WTC11 (cell line): ENCODE results near the gene BDH2. TPM values are rescaled to one million over a fixed set of nuclear protein-coding genes. Genes with fewer than 3 reads are reported as not detected.

ENCODE experiments used
- ATAC-seq: fragments of 200-7000 bp; cut with Tn5 transposase; 2 replicates; pipeline ENCODE4 v1.10.0; 2021; ENCODE audit warnings: mild to moderate bottlenecking, moderate library complexity
- CTCF ChIA-PET: fragments of 300-600 bp; sonication (Branson Sonifier 250); formaldehyde crosslinking; loops from one replicate; lab custom pipeline; 2021; ENCODE audit warnings: antibody characterized with exemption; lab: Charles Lee
- POLR2A ChIA-PET: fragments of 350-600 bp; sonication (Branson Sonifier 250); formaldehyde crosslinking; loops from one replicate; lab custom pipeline; 2021; ENCODE audit warnings: antibody characterized with exemption; lab: Charles Lee
- DNase-seq: peaks from one replicate; pipeline ENCODE4 v3.0.0; 2021; ENCODE audit warnings: low spot score
- H3K27ac Mint-ChIP-seq: 2 replicates; pipeline ENCODE4 v1.8.0; 2021; ENCODE audit warnings: mixed read lengths
- H3K27me3 Mint-ChIP-seq: 2 replicates; pipeline ENCODE4 v1.8.0; 2021; ENCODE audit warnings: low read depth, mild to moderate bottlenecking, moderate library complexity, mixed read lengths
- H3K36me3 Mint-ChIP-seq: 2 replicates; pipeline ENCODE4 v1.8.0; 2021; ENCODE audit warnings: mixed read lengths
- H3K4me1 Mint-ChIP-seq: 2 replicates; pipeline ENCODE4 v1.8.0; 2022; ENCODE audit warnings: mixed read lengths
- H3K4me3 Mint-ChIP-seq: 2 replicates; pipeline ENCODE4 v1.8.0; 2021; ENCODE audit warnings: mild to moderate bottlenecking, moderate library complexity, mixed read lengths
- H3K9me3 Mint-ChIP-seq: 2 replicates; pipeline ENCODE4 v1.8.0; 2021; ENCODE audit warnings: mixed read lengths
- ATF1 ChIP-seq: sonication (generic); formaldehyde crosslinking; IDR thresholded peaks from 2 replicates; pipeline ENCODE4 v1.8.1; 2023; ENCODE audit warnings: mild to moderate bottlenecking, moderate library complexity, missing genetic modification reagents
- CREM ChIP-seq: sonication (generic); formaldehyde crosslinking; IDR thresholded peaks from 2 replicates; pipeline ENCODE4 v1.8.1; 2022; ENCODE audit warnings: mild to moderate bottlenecking, missing genetic modification reagents, moderate library complexity
- FOXJ3 ChIP-seq: sonication (generic); formaldehyde crosslinking; IDR thresholded peaks from 2 replicates; pipeline ENCODE4 v1.9.0; 2021; ENCODE audit warnings: missing genetic modification reagents, mild to moderate bottlenecking, borderline replicate concordance
- KAT7 ChIP-seq: sonication (generic); formaldehyde crosslinking; IDR thresholded peaks from 2 replicates; pipeline ENCODE4 v1.8.1; 2023; ENCODE audit warnings: missing genetic modification reagents, mild to moderate bottlenecking, borderline replicate concordance
- NFATC4 ChIP-seq: fragments of 250-450 bp; sonication (Bioruptor Pico); IDR thresholded peaks from 2 replicates; pipeline ENCODE4 v1.9.0; 2021; ENCODE audit warnings: mild to moderate bottlenecking
- NFE2L1 ChIP-seq: sonication (generic); formaldehyde crosslinking; IDR thresholded peaks from 2 replicates; pipeline ENCODE4 v1.8.1; 2023; ENCODE audit warnings: missing genetic modification reagents
- TEAD4 ChIP-seq: sonication (generic); formaldehyde crosslinking; IDR thresholded peaks from 2 replicates; pipeline ENCODE4 v1.8.0; 2022; ENCODE audit warnings: mild to moderate bottlenecking, missing genetic modification reagents
- ZBTB21 ChIP-seq: sonication (generic); formaldehyde crosslinking; IDR thresholded peaks from 2 replicates; pipeline ENCODE4 v1.8.1; 2023; ENCODE audit warnings: mild to moderate bottlenecking, missing genetic modification reagents, borderline replicate concordance
- ZNF219 ChIP-seq: sonication (generic); formaldehyde crosslinking; IDR thresholded peaks from 2 replicates; pipeline ENCODE4 v1.8.0; 2023; ENCODE audit warnings: missing genetic modification reagents, mild to moderate bottlenecking, borderline replicate concordance
- total RNA-seq: library from RNA; stranded (reverse); gene quantifications from 3 replicates; pipeline ENCODE4 v1.2.3, GENCODE V29; 2021
- TF ChIP-seq, protein P1 (sequence below): sonication (generic); formaldehyde crosslinking; IDR thresholded peaks from 2 replicates; pipeline ENCODE4 v1.8.0; 2022; ENCODE audit warnings: missing genetic modification reagents
- TF ChIP-seq, protein P2 (sequence below): sonication (generic); formaldehyde crosslinking; conservative IDR thresholded peaks from 2 replicates; pipeline ENCODE4 v1.8.1; 2023; ENCODE audit warnings: mild to moderate bottlenecking, low read depth, missing genetic modification reagents, moderate library complexity
- TF ChIP-seq, protein P3 (sequence below): fragments of 200-600 bp; IDR thresholded peaks from 2 replicates; pipeline ENCODE4 v1.8.0; 2022; ENCODE audit warnings: antibody characterized with exemption
- TF ChIP-seq, protein P4 (sequence below): sonication (generic); formaldehyde crosslinking; IDR thresholded peaks from 2 replicates; pipeline ENCODE4 v1.8.1; 2022; ENCODE audit warnings: missing genetic modification reagents, borderline replicate concordance
- TF ChIP-seq, protein P5 (sequence below): sonication (generic); formaldehyde crosslinking; IDR thresholded peaks from 2 replicates; pipeline ENCODE4 v1.8.1; 2023; ENCODE audit warnings: mild to moderate bottlenecking, missing genetic modification reagents, borderline replicate concordance
- TF ChIP-seq, protein P6 (sequence below): sonication (generic); formaldehyde crosslinking; IDR thresholded peaks from 2 replicates; pipeline ENCODE4 v1.8.0; 2023; ENCODE audit warnings: missing genetic modification reagents

Gene BDH2
- total RNA-seq, 1 experiment from 2014 or later: 39.6 TPM

DNA sequence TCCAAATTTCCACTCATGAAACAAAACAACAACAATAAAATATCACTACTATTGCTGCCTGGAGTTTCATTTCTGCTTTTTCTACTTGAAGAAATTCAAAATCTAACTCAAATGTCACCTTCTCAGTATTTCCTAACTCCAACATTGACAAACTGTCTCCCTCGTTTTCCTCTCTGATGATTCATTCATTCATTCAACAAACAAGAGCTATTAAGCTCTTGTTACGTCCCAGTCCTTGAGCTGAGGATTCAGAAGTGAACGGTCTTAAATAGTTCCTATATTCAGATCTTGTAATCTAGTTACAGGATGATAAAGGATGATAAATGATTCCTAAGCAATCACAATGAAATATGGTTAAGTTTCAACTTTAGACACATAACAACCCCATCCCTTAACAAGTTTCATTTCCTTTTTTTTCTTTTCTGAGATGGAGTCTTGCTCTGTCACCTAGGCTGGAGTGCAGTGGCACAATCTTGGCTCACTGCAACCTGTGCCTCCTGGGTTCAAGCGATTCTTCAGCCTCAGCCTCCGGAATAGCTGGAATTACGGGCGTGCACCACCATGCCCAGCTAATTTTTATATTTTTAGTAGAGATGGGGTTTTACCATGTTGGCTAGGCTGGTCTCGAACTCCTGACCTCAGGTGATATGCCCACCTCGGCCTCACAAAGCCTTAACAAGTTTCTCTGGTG, 24.7 kb downstream of the BDH2 start:
- Mint-ChIP-seq H3K27me3 (peaks cover 41% of the 10 kb centered on the region), H3K27ac (no peak overlapping the region), H3K4me1 (peaks cover 21% of the 10 kb centered on the region), H3K4me3 (no peak overlapping the region), H3K36me3 (no peaks in the 10 kb centered on the region), H3K9me3 (no peaks in the 10 kb centered on the region)
- POLR2A ChIA-PET: no interaction called here
- ATAC-seq (no peak), DNase-seq (no peak)
- TF ChIP-seq, protein P1, sequence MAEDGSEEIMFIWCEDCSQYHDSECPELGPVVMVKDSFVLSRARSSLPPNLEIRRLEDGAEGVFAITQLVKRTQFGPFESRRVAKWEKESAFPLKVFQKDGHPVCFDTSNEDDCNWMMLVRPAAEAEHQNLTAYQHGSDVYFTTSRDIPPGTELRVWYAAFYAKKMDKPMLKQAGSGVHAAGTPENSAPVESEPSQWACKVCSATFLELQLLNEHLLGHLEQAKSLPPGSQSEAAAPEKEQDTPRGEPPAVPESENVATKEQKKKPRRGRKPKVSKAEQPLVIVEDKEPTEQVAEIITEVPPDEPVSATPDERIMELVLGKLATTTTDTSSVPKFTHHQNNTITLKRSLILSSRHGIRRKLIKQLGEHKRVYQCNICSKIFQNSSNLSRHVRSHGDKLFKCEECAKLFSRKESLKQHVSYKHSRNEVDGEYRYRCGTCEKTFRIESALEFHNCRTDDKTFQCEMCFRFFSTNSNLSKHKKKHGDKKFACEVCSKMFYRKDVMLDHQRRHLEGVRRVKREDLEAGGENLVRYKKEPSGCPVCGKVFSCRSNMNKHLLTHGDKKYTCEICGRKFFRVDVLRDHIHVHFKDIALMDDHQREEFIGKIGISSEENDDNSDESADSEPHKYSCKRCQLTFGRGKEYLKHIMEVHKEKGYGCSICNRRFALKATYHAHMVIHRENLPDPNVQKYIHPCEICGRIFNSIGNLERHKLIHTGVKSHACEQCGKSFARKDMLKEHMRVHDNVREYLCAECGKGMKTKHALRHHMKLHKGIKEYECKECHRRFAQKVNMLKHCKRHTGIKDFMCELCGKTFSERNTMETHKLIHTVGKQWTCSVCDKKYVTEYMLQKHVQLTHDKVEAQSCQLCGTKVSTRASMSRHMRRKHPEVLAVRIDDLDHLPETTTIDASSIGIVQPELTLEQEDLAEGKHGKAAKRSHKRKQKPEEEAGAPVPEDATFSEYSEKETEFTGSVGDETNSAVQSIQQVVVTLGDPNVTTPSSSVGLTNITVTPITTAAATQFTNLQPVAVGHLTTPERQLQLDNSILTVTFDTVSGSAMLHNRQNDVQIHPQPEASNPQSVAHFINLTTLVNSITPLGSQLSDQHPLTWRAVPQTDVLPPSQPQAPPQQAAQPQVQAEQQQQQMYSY (CRISPR knock-in tag): no peak
- TF ChIP-seq ZNF219 (CRISPR knock-in tag) (no peak), CREM (CRISPR knock-in tag) (no peak), KAT7 (no peak), NFE2L1 (no peak), FOXJ3 (no peak), ATF1 (CRISPR knock-in tag) (no peak), TEAD4 (no peak), ZBTB21 (CRISPR knock-in tag) (no peak), NFATC4 (no peak)
- TF ChIP-seq, protein P2, sequence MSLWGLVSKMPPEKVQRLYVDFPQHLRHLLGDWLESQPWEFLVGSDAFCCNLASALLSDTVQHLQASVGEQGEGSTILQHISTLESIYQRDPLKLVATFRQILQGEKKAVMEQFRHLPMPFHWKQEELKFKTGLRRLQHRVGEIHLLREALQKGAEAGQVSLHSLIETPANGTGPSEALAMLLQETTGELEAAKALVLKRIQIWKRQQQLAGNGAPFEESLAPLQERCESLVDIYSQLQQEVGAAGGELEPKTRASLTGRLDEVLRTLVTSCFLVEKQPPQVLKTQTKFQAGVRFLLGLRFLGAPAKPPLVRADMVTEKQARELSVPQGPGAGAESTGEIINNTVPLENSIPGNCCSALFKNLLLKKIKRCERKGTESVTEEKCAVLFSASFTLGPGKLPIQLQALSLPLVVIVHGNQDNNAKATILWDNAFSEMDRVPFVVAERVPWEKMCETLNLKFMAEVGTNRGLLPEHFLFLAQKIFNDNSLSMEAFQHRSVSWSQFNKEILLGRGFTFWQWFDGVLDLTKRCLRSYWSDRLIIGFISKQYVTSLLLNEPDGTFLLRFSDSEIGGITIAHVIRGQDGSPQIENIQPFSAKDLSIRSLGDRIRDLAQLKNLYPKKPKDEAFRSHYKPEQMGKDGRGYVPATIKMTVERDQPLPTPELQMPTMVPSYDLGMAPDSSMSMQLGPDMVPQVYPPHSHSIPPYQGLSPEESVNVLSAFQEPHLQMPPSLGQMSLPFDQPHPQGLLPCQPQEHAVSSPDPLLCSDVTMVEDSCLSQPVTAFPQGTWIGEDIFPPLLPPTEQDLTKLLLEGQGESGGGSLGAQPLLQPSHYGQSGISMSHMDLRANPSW (CRISPR knock-in tag): no peak
- TF ChIP-seq, protein P3, sequence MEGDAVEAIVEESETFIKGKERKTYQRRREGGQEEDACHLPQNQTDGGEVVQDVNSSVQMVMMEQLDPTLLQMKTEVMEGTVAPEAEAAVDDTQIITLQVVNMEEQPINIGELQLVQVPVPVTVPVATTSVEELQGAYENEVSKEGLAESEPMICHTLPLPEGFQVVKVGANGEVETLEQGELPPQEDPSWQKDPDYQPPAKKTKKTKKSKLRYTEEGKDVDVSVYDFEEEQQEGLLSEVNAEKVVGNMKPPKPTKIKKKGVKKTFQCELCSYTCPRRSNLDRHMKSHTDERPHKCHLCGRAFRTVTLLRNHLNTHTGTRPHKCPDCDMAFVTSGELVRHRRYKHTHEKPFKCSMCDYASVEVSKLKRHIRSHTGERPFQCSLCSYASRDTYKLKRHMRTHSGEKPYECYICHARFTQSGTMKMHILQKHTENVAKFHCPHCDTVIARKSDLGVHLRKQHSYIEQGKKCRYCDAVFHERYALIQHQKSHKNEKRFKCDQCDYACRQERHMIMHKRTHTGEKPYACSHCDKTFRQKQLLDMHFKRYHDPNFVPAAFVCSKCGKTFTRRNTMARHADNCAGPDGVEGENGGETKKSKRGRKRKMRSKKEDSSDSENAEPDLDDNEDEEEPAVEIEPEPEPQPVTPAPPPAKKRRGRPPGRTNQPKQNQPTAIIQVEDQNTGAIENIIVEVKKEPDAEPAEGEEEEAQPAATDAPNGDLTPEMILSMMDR: no peak
- TF ChIP-seq, protein P4, sequence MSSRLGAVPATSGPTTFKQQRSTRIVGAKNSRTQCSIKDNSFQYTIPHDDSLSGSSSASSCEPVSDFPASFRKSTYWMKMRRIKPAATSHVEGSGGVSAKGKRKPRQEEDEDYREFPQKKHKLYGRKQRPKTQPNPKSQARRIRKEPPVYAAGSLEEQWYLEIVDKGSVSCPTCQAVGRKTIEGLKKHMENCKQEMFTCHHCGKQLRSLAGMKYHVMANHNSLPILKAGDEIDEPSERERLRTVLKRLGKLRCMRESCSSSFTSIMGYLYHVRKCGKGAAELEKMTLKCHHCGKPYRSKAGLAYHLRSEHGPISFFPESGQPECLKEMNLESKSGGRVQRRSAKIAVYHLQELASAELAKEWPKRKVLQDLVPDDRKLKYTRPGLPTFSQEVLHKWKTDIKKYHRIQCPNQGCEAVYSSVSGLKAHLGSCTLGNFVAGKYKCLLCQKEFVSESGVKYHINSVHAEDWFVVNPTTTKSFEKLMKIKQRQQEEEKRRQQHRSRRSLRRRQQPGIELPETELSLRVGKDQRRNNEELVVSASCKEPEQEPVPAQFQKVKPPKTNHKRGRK (CRISPR knock-in tag): no peak
- TF ChIP-seq, protein P5, sequence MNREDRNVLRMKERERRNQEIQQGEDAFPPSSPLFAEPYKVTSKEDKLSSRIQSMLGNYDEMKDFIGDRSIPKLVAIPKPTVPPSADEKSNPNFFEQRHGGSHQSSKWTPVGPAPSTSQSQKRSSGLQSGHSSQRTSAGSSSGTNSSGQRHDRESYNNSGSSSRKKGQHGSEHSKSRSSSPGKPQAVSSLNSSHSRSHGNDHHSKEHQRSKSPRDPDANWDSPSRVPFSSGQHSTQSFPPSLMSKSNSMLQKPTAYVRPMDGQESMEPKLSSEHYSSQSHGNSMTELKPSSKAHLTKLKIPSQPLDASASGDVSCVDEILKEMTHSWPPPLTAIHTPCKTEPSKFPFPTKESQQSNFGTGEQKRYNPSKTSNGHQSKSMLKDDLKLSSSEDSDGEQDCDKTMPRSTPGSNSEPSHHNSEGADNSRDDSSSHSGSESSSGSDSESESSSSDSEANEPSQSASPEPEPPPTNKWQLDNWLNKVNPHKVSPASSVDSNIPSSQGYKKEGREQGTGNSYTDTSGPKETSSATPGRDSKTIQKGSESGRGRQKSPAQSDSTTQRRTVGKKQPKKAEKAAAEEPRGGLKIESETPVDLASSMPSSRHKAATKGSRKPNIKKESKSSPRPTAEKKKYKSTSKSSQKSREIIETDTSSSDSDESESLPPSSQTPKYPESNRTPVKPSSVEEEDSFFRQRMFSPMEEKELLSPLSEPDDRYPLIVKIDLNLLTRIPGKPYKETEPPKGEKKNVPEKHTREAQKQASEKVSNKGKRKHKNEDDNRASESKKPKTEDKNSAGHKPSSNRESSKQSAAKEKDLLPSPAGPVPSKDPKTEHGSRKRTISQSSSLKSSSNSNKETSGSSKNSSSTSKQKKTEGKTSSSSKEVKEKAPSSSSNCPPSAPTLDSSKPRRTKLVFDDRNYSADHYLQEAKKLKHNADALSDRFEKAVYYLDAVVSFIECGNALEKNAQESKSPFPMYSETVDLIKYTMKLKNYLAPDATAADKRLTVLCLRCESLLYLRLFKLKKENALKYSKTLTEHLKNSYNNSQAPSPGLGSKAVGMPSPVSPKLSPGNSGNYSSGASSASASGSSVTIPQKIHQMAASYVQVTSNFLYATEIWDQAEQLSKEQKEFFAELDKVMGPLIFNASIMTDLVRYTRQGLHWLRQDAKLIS (CRISPR knock-in tag): no peak
- TF ChIP-seq, protein P6, sequence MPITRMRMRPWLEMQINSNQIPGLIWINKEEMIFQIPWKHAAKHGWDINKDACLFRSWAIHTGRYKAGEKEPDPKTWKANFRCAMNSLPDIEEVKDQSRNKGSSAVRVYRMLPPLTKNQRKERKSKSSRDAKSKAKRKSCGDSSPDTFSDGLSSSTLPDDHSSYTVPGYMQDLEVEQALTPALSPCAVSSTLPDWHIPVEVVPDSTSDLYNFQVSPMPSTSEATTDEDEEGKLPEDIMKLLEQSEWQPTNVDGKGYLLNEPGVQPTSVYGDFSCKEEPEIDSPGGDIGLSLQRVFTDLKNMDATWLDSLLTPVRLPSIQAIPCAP (CRISPR knock-in tag): no peak
- CTCF ChIA-PET: interaction anchor here (1.5 kb wide), 1 partner anchor 25 kb away, joined by 4 read pairs; no protein-coding TSS in a partner anchor
